Bone marrow (tissue), 2 donors: ENCODE results near the gene INSR.

Experiments used
- DNase-seq, 2 donors: peaks; one replicate each; lab custom pipeline; 2025; lab: John Stamatoyannopoulos, UW

The INSR gene

GRCh38 chr19:7295912-7296536, 1.8 kb upstream of the INSR start:
- no peak for DNase-seq

DNA sequence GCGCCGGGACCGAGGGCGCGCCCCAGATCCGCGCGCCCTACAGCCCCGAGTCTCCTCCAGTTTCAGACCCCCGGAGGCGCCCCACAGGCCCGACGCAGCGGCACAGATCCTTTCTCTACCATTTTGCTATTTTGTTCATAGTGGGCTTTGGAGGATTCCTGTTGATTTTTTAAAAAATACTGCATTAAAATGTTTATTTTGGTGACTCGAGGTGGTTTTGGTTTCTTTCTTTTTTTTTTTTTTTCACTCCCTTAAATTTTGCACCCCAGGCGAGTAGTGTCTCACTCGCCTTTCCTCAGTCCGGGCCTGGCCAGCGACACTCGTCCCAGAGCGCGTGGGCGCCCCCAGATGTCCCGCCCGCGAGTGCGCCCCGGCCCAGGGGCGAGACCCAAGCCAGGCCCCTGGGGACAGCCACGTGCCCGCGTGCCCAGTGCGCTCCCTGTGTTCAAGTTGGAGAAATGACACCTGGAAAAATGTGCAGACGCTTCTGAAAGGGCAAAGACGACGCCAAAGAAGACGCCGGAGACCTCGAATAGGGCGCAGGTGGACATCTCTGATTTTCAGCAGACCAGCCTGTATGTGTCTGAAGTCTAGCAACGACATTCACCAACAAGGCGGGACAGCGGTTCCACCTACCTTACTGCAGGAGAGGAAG, 471 bp upstream of the INSR start:
- peak; percentile 6 to 26 for DNase-seq

DNA sequence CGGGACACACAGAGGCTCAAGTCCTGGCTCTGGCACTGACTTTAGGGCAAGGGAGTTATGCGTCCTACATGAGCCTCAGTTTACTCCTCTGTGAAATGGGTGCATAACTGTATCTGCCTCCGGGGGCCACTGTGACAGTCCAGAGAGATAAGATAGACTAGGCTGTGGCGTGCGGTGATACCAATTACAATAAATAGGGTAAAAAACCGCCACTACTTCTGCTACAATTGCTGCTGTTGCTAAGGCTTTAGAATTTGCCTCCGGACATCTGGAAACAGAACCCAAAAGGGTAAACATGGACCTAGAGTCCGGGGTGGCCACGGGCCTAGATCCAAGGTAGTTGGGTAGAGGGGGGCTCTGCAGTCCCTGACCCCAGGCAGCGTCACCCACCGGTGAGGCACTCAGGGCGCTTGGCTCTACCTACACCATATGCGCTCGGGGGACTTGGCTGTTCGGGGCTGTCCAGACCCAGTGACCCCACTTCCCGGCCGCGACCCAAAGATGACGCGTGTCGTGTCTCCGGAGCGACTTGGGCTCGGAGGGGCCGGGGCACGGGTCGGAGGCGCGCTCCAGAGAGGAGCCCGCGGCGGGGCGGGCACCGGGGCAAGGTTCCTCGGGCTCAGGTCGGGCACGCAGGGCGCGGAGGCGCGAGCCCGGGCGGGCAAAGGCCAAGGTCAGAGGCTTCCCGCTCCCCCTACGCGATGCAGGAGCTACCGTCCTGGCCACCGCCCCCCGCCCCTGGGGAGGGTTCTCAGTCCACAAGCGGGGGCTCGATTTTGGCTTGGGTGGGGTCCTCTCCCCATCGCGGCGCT, 1.1 kb downstream of the INSR start:
- DNase-seq: peak in 1 of 2 donors; percentile 6

DNA sequence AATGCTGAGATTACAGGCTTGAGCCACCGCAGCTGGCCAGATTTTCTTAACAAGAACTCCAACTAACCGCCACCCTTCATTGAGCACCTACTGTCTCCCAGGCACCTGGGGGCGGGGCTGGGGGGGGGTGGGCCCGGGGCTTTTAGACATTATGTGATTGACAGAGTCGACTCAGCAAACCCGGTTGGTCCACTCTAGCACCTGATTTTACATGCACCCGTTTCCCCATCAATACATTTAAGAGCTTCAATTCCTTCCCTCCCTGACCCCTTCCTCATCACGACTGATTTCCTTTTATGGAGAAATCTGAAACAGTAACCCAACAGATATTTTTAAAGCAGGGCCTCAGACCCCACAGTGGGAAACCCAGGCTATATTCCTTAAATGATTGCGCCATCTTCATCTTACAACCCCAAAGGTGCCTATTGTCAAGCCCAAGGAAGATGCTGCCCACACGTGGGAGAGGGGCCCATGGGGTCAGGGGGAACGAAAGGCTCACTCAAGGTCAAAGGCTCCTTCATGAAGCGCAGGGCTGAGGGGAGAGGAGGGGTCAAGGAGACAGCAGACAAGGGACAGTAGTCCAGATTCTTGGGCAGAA, 1.8 kb downstream of the INSR start:
- no peak for DNase-seq

- no peak for DNase-seq
These were observed 5.2 kb downstream of the INSR start for GRCh38 chr19:7288977-7289376.

GRCh38 chr19:7288131-7288530, 6.1 kb downstream of the INSR start:
- DNase-seq: no peak

GRCh38 chr19:7287722-7288121, 6.5 kb downstream of the INSR start:
- no peak for DNase-seq

DNA sequence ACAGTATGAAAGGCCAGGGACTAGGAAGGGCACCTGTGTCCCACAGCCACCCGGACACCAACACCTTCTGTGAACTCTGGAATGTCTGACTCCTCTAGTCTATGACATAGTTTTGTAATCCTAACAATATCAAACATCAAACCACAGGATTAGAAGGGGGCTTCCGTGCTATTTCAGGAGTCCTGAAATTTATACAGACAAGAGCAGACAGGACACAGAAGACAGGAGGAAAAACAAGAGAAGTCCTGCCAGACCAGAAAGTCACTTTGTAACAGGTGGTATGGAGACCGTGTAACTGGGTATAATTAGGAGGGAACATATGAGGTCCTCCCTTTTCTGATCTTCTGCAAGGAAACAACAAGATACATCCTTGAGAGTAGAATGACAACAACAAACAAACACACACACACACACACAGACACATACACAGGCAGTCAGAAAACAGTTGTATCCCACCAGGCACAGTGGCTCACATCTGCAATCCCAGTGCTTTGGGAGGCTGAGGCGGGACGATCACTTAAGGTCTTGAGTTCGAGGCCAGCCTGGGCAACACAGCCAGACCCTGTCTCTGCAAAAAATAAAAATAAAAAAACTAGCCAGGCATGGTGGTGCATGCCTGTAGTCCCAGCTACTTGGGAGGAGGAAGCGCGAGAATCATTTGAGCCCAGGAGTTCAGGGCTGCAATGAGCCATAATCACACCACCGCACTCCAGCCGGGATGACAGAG, 13.1 kb downstream of the INSR start:
- DNase-seq: no peak

DNA sequence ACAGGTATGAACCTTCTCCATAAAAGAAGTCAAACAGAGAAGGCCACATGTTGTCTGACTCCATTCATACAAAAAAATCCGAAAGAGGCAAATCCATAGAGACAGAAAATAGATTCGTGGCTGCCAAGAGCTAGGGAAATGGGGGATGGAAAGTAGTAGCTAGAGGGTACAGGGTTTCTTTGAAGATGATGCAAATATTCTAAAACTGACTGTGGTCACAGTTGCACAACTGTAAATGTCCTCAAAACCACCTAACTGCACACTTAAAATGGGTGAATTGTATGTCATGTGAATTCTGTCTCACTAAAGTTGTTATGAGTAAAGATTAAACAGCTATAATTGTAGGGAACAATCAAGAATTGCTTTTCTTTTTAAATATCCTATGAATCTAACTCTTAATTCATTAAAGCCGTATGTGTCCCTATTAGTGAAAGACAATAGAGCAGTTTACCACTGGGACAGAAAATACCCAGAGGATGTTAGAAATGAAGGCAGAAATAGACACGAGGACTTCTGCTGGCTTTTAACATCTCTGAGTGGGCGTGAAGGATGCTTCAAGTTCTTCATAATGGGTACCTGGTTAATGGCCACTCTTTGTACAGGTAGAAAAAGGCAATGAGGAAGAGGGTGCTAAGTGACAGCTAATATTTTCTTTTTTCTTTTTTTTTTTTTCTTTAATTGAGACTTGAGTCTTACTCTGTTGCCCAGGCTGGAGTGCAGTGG, 21.2 kb downstream of the INSR start:
- no peak for DNase-seq

GRCh38 chr19:7268705-7269098, 25.5 kb downstream of the INSR start:
- DNase-seq: no peak

DNA sequence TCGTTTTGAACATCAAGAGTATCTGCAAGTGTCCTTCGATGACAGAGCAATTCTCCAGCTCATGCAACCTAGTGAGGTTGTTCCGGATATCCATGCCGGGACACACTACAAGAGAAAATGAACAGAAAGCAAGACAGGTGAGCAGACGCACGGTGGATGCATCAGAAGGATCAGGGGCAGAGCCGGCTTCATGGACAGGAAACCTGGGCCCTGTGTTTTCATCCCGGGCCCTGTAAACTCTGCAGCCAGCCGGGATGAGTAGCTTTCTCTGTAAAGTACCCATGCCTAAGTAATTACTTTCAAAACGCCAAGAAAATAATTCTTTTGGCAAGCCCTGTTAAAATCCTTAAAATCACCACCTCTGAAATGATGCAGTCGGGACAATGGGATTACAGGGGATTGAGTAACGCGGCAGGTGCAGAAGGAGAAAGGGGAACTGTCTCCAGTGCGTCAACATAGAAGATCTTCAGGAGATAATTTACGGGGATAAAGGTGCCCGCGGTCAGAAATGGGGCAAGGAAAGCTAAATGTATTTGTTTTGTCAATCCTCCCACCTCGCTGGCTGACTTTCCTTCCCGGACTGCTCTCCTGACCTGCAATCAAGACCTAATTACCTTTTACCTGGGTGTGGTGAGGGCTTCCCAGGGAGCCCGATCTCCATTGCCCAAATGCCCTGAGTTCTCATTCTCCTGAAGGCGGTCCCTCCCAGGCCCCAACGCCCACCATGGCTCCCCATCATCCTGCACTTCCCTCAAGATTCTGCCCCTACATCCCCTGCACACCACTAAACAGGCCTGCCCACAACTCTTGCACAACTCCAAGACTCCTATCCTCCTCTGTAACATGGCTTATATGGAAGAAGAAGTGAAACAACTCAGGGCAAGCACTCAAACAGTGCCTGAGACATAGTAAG, 26.2 kb downstream of the INSR start:
- peak in 1 of 2 donors; percentile 5 for DNase-seq

GRCh38 chr19:7266832-7267231, 27.4 kb downstream of the INSR start:
- DNase-seq: no peak

GRCh38 chr19:7265963-7266362, 28.3 kb downstream of the INSR start:
- DNase-seq: no peak

GRCh38 chr19:7264858-7265257, 29.4 kb downstream of the INSR start:
- no peak for DNase-seq

DNA sequence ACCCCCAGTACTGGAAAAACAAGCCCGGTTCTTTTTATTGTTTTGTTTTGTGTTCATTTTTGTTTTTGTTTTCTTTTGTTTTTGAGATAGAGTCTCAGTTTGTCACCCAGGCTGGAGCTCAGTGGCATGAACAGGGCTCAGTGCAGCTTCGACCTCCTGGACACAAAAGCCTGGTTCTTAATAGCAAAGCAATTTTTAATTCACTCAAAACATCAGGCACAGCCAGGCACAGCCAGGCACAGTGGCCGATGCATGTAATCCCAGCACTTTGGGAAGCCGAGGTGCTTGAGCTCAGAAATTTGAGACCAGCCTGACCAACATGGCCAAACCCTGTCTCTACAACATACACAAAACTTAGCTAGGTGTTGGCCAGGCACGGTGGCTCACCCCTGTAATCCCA, 30.7 kb downstream of the INSR start:
- DNase-seq: no peak

- no peak for DNase-seq
These were observed 31.1 kb downstream of the INSR start for GRCh38 chr19:7263066-7263465.

DNA sequence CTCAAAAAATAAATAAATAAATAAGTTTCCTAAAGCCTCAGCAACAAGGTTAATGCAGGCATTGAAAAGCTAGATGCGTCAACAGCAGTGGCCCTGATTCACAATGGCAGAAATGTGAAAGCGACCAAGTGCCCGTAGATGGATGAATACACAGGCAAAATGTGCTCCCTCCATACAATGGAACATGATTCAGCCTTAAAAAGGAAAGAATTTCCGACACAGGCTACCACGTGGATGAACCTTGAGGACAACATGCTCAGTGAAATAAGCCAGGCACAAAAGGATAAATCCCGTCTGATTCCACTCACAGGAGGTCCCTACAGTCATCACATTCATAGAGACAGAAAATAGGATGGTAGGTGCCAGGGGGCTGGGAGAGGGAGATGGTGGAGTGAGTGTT, 31.7 kb downstream of the INSR start:
- DNase-seq: no peak

DNA sequence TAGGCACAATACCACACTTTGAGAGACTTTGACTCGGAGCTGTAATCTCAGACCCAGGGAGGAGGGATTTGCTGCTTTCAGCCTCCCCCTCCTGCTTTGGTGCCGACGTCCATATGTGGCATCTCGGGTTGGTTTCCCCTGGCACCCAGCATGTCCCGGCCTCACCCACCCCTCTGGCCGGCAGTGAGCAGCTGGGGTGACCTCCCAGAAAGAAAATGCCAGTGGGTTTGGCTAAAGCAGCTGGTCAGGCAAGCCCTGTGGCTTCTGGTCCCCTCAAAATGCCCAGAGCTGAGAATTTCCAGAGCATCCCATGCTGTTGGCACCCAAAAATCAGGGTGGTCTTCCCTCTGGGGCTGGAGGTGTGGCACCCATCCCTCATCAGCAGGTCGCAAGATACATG, 34.1 kb downstream of the INSR start:
- no peak for DNase-seq

DNA sequence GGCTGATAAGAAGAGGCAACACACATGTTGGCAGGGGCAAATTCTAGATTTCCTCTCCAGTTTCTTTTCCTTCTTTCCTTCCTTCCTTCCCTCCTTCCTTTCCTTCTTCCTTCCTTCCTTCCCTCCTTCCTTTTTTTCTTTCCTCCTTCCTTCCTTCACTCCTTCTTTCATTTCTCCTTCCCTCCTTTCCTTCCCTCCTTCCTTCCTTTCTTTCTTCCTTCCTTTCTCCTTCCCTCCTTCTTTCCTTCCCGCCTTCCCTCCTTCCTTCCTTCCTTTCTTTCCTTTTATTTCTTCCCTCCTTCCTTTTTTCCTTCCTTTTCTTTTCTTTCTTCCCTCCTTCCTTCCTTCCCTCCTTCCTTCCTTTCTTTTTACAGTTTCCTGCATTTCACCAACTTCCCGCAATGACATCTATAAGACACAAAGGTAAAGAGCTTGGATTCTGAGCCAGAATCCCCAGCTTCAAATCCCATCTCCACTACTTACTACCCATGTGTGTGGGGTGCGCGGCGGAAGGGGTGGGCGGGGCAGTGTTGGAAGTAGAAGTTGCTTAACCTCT, 35.3 kb downstream of the INSR start:
- no peak for DNase-seq
